Activated CD4-positive, alpha-beta T cell treated with anti-CD3 and anti-CD28 coated beads, Interleukin-2, amount 50 U/mL, for 1 hour (primary cell): ENCODE results near the gene EZR.

Experiments used
- DNase-seq: peaks from one replicate; pipeline ENCODE4 v3.0.0-alpha.2; 2020

The EZR gene

DNA sequence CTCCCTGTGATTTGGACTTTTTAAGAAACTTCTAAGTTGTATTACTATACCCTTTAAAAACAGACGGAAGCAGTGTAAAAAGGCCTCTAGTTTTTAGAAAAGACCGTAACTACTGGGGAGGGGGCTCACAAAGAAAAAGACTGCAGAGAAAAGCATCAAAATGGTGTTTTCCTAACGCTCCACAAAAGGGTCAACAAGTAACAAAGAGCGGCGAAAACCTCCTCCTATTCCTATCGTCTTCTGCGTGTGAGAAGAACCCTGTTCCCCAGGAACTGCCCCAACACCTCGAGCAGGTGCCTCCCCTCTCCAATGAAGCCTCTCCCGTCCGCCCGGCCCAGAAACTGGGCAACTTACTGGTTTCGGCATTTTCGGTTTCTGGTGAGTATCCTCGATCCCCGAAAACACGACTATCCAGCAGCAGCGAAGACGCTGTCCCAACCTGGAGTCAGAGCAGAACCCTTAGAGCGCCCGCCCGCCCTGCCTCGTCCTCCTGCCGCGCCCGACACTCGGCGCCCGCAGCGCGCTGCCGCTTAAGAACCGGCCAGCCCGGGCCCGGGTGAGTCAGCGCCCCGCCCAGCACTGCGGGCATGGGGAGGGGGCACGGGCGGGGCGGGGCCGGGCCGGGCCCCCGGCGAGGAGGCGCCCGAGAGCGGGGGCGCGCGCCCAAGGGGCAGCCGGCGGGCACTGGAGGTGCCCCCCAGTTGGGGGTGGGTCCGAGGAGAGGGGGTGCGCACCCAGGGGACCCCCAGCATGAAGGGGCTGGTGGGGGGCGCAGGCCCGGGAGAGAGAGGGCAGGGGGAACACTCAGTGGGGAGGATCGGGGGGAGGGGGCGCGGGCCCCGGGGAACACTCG lies 1.2 kb downstream of the EZR start:
- peak; percentile 84 for DNase-seq

GRCh38 chr6:158816803-158817727 lies 2.1 kb downstream of the EZR start:
- DNase-seq: peak; percentile 33

DNA sequence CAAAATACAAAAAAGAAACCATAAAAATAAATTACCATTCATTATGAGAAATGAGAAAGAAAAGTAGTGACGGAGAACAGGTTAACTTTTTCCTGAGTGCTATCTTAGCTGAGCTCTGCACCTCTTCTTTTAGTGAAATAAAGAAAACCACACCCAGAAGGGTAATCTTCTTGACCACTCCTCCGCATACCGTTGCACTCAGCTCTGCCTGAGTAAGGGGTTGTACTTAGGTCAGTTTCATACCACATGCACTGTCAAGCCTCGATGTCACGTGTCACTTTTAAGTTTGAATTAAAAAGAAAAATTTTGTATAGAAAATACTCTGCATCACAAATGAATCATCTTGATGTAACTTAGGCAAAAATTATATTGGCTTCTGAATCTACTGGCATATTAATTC lies 2.8 kb downstream of the EZR start:
- DNase-seq: no peak

- DNase-seq: no peak
Measured at GRCh38 chr6:158815907-158816306, 3.3 kb downstream of the EZR start.

- no peak for DNase-seq
Measured at GRCh38 chr6:158815379-158815724, 3.8 kb downstream of the EZR start.

DNA sequence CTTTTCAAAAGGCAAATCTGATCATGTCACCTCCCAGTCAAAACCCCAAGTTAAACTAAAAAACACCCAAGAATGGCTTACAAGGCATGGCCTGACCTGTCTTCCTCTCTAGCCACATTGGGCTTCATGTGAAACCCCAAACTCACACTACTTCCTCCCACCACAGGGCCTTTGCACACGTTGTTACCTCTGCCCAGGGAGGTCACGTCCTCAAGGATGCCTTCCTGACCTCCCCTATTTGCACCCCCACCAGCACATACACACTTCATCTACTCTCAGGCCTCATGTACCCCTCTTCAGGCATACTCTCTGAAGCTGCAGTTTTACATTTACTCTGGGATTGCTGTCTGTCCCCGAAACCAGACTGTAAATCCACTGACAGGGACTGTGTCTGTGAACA lies 6.1 kb downstream of the EZR start:
- no peak for DNase-seq

- DNase-seq: no peak
Measured at GRCh38 chr6:158812611-158813010, 6.6 kb downstream of the EZR start.

- no peak for DNase-seq
Measured at GRCh38 chr6:158810155-158811095, 8.7 kb downstream of the EZR start.

GRCh38 chr6:158808941-158809678 lies 10.1 kb downstream of the EZR start:
- DNase-seq: no peak

DNA sequence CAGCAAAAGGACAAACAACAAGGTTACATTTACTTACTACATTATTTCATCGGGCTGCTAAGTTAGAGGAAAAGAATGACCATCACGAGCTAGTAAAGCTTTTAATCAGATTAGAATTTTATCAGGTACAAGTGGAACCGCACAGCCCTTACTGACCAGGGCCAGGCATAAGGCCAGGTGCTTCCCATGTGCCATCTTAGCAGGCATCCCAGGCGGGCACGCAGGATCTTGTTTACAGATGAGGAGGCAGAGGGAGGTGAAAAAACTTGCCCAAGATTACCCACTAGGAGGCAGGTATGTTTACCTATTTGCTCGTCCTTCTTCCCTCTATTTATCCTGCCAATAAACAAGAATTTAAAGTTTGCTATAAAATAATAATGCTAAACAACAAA lies 10.7 kb downstream of the EZR start:
- DNase-seq: no peak

DNA sequence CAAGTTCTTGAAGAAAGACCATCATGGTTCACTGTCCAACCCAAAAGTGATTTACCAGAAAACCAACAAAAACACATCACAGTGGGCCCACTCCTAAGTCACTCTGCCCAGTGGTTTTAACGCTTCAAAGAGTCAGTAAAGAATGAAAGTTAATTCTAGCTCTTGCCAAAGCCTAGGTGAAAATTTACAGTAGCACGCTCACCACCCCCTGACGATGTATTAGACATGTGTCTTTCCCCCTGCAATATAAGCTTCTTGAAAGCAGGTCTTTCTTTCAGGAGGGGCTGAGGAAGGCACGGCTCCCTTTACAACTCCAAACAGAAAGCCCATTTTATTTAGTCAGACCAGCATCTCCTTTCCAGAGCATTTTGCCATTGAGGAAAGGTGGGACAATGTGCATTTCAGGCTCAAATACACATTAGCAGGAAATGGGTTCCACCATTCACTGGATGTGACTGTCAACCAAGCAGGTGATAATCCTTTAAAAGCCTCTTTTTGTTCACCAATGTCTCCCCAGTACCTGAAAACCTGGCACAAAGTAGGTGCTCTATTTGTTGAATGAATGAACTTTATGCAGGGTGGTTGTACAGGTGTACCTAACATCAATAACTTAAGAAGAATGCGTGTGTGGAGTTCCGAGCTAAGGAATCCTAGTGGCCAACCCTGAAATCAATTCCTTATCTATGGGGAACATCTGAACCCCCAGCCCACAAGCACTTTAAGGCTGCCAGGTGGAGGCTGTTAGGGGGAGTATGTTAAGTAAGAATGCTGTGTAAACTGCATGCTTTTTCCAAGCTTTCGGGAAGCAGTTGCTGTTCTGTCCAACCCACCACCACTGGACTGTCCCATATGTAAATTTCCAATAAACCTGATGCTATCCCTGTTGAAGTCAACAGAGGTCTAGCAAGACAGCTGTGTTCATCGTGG lies 11.4 kb downstream of the EZR start:
- DNase-seq: no peak

- DNase-seq: no peak
Measured at GRCh38 chr6:158805698-158806377, 13.3 kb downstream of the EZR start.

- DNase-seq: no peak
Measured at GRCh38 chr6:158804207-158804606, 15.0 kb downstream of the EZR start.

GRCh38 chr6:158803733-158804143 lies 15.4 kb downstream of the EZR start:
- DNase-seq: no peak

- no peak for DNase-seq
Measured at GRCh38 chr6:158801655-158802294, 17.4 kb downstream of the EZR start.

DNA sequence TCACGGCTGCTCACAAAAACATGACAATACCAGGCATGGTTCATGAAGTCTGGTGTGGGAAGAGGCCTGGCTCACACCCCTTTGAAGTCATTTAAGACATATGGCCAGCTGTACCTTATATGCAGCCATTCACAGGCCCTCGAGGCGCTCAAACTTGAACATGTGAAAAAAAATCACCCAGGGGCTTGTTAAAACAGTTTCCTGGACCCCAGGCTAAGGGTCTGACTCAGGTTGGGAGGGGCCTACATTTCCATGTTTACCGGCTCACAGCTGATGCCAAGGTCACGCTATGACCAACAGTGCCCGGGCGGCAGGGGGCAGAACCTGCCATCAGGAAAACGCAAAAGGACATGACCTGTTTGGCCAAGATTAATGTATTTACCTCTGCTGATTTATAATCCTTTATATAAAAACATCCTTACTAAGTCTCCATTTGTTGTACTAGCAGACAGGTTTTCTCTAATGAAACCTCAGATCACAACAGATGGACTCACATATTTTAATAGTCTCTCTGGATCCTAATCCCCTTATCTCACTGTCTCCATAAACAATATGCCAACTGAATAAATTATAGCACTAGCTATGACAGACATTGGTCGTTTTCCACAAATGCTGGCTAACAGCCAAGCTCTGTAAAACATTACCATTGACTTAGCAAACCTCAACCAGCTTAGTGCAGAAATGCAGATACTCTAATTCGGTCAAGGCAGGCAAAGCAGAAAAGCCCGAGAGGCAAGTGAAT lies 19.9 kb downstream of the EZR start:
- DNase-seq: no peak

- no peak for DNase-seq
Measured at GRCh38 chr6:158798311-158798710, 20.9 kb downstream of the EZR start.

DNA sequence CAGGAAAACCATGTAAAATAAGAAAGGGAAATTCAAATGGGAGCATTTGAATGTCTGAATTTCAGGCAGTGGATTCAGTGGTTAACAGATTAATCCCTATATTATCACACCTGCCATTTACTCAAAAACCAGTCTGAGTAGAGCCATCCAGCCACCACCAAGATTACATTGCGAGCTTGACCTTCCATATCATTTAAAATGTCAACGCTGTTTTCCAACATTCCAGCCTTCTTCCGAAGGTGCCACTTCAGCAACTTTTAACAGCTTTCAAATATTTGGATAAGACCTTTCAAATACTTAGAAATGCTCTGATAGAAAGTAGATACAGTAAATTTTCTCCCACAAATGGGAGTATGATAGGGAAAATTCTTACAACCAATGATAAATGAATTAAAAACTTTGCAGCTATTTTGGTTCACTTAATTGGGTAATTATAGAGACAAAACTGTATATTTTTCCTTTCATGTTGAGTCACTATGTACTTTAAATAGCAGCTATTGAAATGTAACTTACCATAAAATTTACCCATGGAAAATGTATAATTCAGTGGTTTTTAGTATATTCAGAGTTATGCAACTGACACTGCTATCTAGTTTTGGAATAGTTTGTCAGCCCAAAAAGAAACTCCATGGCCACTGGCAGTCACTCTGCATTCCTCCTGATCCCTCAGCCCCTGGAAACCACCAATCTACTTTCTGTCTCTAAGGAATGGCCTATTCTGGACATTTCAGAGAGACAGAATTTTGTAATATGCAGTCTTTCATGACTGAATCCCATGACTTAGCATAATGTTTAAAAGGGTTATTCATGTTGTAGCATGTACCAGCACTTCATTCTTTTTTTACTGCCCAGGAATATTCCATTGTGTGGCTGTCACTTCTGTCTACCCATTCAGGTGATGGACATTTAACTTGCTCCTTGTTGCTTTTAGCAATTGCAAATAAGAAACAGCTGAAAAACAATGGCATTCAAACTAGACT lies 21.5 kb downstream of the EZR start:
- no peak for DNase-seq
